Epidermal melanocyte (primary cell): ENCODE data around the gene TBCK.
"Not testable (repeated sequence)": the region's sequence is repeated elsewhere in the genome, so short reads cannot be mapped to it uniquely, and the experiment has no call there.

Experiments
- DNase-seq: peaks from one replicate; pipeline ENCODE4 v3.0.0; 2011; ENCODE audit warnings: low spot score; ENCODE audit not compliant: insufficient read length

Gene TBCK

GRCh38 chr4:106321814-106322213 lies 5.8 kb upstream of the TBCK start:
- not testable (repeated sequence) for DNase-seq

DNA sequence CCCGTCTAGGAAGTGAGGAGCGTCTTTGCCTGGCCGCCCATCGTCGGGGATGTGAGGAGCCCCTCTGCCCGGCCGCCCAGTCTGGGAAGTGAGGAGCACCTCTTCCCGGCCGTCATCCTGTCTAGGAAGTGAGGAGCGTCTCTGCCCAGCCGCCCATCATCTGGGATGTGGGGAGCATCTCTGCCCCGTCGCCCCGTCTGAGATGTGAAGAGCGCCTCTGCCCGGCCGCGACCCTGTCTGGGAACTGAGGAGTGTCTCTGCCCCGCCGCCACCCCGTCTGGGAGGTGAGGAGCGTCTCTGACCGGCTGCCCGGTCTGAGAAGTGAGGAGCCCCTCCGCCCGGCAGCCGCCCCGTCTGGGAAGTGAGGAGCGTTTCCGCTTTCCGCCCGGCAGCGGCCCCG lies 5.2 kb upstream of the TBCK start:
- DNase-seq: not testable (repeated sequence)

DNA sequence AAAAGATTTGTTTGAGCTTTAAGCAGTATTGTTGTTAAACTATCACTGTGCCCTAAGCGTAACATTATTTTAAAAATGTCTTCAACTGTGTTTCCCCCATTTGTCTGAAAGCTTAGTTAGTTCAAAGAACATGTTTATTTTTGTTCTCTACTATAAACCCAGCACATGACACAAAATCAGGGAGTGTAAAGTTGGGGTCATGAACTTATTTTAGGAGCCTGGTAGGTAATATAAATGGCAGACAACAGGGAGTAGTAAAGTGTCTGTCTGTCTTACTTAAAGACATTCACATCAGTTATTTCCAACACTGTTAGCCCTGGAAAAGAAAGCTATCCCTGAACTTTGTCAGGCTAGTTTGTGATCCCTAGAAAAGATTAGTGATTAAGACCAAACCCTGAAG lies 4.2 kb upstream of the TBCK start:
- DNase-seq: no peak

DNA sequence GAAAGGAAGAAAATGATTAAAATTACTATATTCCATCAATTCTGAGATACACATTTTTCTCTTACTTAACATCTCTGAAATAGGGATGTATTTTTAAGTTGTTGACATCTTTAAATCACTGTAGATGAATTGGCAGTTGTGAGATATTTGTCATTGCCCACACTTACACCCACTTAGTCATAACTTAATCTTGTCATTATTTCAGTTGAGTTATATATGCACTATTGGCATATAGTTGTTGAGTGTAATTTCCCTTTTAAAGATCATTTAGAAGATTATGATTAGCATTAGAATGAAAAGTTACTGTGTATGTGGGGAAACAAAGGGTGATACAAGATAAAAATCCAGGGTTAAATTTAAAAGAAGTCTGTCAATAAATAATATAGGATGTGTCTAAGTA lies 2.5 kb upstream of the TBCK start:
- no peak for DNase-seq

GRCh38 chr4:106317815-106318214 lies 1.8 kb upstream of the TBCK start:
- no peak for DNase-seq

GRCh38 chr4:106316773-106317409 lies 882 bp upstream of the TBCK start:
- no peak for DNase-seq

- no peak for DNase-seq
Observed at GRCh38 chr4:106315476-106315967, 487 bp downstream of the TBCK start.

DNA sequence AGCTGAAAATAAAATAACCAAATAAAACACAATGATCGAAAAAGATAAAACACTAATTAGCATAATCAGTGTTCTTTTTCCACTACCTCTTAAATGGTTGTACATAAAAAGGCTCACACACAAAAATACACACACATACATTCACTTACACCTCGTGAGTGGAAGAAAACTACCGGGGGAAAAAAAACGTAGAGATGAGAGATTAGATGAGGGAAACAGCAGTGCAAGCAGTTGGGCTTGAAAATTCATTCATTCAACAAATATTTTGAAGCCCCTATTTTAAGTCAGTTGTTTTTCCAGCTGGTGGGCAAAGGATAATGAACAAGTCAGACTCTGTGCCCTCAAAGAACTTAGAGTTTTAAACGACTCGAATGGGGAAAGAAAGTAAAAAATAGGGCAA lies 1.0 kb downstream of the TBCK start:
- DNase-seq: no peak

DNA sequence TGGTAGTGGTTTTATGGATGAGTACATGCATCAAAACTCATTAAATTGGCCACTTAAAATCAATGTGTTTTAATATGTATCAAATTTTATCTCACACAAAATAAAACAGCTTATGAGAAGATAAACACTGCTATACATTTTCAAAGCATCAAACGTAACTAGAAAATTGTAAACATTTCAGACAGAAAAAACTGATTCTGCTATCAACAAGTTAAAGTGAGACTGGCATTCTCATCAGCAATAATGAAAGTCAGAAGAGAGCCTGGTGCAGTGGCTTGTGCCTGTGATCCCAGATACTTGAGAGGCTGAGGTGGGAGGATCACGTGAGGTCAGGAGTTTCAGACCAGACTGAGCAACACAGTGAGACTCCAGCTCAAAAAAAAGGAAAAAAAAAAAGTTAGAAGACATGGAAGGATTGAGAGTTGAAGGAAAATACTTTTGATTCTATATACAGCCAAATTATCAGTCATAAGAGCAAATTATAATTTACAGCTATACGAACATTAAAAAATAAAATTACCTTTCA lies 2.9 kb downstream of the TBCK start:
- DNase-seq: no peak

DNA sequence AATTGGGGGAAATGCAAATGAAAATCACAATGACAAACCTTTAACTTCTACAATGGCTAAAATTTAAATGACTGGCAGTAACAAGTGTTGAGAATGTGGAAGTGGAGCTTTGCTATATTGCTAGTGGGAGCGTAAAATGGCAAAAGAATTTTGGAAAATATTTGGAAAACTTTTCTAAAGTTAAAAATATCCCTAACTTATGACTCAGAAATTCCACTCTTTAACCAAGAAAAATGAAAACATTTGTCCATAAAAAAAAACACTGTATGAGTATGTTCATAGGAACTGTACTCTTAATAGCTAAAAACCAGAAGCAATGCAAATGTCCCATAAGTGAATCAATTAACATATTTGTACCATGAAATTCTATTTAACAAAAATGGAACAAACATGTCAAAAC lies 3.6 kb downstream of the TBCK start:
- DNase-seq: no peak

DNA sequence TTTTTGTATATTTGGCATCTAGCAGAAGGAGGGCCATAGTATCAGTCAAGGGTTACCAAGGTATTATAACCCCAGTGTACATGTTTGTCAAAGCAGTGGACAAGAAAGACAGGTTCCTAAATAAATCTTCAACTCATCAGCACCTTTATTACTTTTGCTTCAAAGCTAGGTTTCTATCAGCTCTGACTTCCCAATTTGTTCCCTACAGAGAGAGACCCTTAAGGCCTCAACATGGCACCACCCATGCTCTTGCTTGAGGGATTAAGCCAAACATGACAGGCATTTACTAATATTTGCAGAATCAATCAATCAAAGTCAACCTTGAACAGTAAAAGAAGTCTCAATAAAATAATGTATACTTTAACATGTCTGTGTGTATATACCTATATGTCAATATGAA lies 9.4 kb downstream of the TBCK start:
- DNase-seq: no peak

GRCh38 chr4:106305435-106306055 lies 10.5 kb downstream of the TBCK start:
- DNase-seq: no peak

- DNase-seq: no peak
Observed at GRCh38 chr4:106304632-106305031, 11.4 kb downstream of the TBCK start.

DNA sequence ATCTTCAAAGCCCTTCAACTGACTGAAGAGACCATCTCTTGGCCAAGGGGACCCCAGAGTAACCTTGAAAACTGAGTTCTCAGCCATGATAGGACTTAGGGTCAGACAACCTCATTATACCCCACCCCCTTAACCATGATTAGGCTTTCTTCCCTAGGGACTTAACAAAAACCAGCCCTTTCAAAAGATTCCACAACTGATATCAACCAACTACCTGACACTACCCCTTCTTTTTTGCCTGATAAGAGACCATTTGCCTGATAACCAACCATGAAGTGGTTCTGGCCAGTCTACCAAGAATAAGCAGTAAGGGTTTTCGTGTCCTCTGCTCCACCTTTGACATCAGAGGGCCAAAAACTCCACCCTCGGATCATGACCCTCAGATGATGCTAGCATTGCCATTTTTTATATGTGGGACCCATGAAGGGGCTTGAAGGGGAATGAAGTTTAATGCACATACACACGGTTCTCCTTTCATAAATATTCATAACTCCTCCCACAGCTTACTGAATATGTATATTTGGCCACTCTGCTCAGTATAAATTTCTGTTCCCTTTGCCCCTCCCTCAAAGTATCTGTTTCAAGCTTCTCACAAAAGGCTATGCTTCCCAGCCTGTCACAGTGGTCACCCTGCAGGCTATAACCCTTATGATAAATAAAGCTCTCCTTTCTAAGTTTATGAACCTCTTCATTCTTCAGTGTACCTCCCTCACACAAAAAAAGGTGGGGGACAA lies 12.3 kb downstream of the TBCK start:
- DNase-seq: no peak

DNA sequence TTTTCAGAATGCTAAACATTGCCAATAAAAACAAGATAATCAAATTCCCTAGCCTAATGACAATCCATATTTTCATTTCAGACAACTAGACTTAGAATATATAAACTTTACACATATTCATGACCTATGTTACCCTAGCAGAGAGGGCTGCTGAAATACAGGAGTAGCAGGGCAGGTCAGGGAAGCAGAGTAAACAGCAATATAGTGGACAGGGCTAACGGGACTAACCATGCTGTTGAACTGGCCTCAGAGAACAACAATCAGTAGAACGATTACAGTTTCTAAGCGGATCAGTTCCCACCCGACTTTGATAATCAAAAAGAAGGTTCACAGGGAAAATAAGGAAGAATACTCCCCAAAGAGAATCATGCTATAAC lies 14.0 kb downstream of the TBCK start:
- DNase-seq: no peak

GRCh38 chr4:106301393-106302061 lies 14.5 kb downstream of the TBCK start:
- DNase-seq: no peak

GRCh38 chr4:106299977-106300376 lies 16.0 kb downstream of the TBCK start:
- DNase-seq: no peak

- no peak for DNase-seq
Observed at GRCh38 chr4:106297245-106298035, 18.6 kb downstream of the TBCK start.

DNA sequence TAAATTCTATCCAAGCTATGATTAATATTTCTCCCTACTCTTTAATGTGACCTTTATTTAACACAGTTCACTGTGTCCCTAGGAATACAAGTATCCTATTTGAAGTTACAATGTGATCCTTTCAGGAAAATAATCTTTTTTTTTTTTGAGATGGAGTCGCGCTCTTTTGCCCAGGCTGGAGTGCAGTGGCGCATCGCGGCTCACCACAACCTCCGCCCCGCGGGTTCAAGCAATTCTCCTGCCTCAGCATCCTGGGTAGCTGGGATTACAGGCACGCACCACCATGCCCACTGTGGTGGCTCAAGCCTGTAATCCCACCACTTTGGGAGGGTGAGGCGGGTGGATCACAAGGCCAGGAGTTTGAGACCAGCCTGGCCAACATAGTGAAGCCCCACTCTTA lies 21.9 kb downstream of the TBCK start:
- no peak for DNase-seq

DNA sequence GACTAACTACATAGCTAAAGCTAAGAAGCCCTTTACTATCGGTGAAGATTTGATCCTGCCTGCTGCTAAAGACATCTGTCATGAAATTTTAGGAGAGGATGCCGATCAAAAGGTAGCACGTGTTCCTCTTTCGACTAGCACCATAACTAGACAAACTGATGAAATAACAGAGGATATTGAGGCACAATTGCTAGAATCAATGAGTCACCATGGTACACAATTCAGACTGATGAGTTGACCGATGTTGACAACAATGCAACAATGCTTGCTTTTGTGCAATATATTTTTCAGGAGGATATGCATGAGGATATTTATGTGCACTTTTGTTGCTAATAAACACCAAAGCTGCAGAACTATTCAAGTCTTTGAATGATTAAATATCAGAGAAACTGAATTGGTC lies 24.3 kb downstream of the TBCK start:
- no peak for DNase-seq

GRCh38 chr4:106289737-106290136 lies 26.3 kb downstream of the TBCK start:
- no peak for DNase-seq
